NCI-H526 (cell line): ENCODE measurements around the gene OPRL1.

Source experiments
- DNase-seq, 2 experiments: peaks; one replicate each; lab custom pipeline; 2025; lab: John Stamatoyannopoulos, UW

The OPRL1 gene

GRCh38 chr20:64042054-64042781, 37.7 kb upstream of the OPRL1 start:
- DNase-seq = peak in 1 of 2 experiments; percentile 53

GRCh38 chr20:64043768-64044167, 36.1 kb upstream of the OPRL1 start:
- DNase-seq = no peak

GRCh38 chr20:64044484-64045247, 35.2 kb upstream of the OPRL1 start:
- DNase-seq = no peak

GRCh38 chr20:64045346-64046011, 34.4 kb upstream of the OPRL1 start:
- no peak for DNase-seq

DNA sequence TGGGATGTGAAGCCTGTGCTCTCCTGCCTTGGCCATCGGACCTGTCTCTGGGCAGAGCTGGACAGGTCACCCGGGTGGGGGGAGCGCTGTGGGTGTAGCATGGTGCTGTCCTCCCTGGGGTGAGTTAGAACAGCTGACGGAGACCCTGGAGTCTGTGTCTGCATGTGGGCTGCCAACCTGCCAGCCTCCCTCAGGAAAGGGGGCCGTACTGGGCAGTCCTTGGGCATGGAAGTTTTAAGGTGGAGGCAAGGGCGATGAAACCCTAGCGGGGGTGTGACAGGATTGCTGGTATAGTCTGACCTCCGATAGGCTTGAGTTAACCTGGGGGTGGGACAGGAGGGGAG, 32.9 kb upstream of the OPRL1 start:
- no peak for DNase-seq

GRCh38 chr20:64047968-64048401, 31.9 kb upstream of the OPRL1 start:
- DNase-seq = peak in 1 of 2 experiments; percentile 52

DNA sequence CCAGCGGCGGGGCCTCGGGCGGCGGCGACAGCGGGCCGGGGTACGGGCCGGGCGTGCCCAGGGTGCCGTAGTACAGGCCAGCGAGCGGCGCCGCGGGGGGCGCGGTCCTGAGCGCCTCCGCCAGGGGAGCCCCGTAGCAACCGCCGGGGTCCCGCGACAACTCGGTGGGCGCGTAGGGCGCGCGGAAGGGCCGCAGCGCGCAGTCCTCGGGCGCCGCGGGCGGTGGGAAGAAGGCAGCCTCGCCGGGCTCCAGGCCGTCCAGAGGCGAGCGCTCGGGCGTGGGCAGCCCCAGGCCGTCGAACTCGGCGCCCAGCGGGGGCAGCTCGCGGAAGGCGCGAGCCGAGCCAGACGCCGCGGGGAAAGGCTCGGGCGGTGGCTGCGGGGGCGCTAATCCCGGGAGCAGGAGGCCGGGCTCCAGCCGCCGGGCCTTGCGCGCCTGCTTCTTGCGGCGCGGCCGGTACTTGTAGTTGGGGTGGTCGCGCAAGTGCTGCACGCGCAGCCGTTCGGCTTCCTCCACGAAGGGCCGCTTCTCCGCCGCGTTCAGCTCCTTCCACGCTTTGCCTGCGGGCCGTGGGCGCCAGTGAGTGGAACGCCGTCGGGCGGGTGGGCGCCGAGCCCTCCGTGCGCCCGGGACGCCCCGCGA, 31.4 kb upstream of the OPRL1 start:
- no peak for DNase-seq

DNA sequence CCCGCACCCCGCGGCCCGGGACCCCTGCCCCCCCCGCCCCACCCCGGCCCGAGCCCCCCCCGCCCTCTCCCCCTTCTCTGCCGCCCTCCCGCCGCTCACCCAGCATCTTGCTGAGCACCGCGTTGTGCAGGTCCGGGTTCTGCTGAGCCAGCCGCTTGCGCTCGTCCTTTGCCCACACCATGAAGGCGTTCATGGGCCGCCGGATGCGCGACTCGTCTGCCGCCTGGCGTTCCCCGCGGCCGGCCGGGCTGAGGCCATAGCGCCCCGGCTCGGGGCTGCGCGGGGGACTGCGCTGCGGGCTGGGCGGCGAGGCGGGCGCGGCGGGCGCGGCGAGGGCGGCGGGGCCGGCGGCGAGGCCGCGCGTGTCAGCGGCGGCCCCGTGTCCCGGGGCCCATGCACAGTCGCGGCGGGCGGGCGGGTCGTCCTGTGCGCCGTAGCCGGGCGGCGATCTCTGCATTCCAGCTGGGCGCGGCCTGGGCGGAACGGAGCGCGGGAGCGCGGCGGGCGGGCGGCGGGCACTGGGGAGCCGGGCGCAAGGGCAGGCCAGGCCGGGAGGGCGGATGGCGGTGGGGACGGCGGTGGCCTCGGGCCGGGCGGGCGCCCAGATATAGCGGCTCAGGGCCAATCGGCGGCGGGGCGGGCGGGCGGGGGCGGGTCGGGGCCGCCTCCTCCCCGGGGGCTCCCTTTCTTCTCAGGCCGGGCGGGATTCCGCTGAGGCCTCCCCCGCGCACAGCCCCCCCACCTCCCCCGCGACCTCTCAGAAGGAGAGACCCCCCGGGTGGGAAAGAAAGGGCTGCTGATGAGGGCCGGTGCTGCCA, 30.6 kb upstream of the OPRL1 start, which contains the start of gene SOX18:
SOX18 (minus strand) TSS at position 580 of the 818 bp plus-strand sequence; CDS start at position 457, 123 bp downstream.
- peak in 1 of 2 experiments; percentile 77 for DNase-seq

DNA sequence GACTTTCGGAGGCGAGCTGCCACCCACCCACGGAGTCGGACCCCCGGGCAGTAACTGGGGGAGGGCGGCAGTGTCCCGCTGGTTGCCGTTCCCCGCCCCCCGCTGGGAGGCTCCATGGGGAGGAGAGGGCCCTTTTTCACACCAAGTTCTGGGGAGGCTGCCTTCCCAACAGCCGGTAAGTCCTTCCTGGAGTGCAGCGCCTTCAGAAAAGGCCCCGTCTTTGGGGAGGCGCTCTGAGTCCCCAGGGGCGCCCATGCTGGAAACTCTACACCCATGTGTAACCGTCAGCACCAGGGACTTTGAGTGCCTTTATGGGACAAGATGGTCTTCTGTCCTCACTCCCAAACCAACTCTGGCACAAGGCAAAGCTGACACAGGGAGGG, 30.0 kb upstream of the OPRL1 start:
- no peak for DNase-seq

GRCh38 chr20:64050261-64051032, 29.4 kb upstream of the OPRL1 start:
- DNase-seq = no peak

GRCh38 chr20:64051033-64051452, 28.8 kb upstream of the OPRL1 start:
- DNase-seq = no peak

GRCh38 chr20:64051561-64052325, 28.1 kb upstream of the OPRL1 start:
- DNase-seq = no peak

DNA sequence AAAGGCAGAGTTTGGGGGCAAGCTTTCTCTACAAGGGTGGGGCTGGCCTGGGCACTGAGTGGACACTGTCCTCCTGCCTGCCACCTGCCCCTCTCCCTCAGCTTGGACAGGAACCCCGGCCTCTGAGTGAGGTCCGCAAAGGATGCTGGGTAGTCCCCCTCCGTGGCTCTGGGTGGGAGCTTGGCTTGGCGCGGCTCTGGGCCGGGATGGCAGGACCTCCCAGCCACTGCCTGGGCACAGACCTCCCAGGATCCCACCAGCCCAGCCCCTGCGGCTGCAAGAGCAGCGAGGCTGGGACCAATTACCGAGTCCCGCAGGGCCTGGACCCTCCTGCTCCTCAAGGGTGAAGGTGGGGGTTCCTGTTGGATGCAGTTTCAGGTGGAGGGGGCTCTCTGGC, 27.6 kb upstream of the OPRL1 start:
- no peak for DNase-seq

DNA sequence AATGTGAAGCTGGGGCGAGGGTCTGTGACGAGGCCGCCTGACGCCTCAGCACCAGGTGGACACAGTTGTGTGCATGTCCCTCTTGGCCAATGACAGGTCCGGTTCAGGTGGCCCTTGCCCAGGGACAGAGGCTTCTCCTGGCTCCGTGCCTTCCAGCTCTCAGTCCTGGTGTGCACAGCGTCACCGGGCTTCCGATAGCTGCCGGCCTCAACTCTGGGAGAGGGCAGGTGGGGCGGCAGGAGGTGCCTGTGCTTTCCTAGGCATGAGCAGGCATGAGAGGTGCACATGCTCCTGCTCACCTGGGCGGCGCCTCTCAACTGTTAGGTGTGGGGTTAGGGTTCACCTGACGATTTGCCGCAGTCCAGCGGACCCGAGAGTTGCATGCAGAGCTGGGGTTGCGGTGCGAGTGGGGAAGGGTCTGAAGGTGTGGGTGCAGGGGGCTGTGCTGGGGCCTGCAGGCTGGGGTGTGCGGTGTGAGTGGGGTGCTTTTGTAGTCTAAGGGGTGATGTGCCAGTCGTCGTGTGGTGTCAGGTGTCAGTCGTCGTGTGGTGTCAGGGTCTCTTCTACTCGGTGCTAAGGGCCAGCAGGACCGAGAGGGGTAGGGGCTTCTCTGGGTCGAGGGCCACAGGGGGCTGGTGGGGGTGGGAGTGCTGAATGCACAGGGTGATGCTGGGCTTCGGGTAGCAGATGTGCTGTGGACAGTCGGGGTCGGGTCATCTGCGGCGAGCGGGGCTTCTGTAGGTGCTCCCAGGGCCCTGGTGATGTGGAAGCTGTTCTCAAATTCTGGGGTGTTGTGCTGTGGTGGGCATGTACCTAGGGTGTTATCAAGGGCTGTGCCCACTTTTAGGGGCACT, 26.7 kb upstream of the OPRL1 start:
- DNase-seq = no peak

DNA sequence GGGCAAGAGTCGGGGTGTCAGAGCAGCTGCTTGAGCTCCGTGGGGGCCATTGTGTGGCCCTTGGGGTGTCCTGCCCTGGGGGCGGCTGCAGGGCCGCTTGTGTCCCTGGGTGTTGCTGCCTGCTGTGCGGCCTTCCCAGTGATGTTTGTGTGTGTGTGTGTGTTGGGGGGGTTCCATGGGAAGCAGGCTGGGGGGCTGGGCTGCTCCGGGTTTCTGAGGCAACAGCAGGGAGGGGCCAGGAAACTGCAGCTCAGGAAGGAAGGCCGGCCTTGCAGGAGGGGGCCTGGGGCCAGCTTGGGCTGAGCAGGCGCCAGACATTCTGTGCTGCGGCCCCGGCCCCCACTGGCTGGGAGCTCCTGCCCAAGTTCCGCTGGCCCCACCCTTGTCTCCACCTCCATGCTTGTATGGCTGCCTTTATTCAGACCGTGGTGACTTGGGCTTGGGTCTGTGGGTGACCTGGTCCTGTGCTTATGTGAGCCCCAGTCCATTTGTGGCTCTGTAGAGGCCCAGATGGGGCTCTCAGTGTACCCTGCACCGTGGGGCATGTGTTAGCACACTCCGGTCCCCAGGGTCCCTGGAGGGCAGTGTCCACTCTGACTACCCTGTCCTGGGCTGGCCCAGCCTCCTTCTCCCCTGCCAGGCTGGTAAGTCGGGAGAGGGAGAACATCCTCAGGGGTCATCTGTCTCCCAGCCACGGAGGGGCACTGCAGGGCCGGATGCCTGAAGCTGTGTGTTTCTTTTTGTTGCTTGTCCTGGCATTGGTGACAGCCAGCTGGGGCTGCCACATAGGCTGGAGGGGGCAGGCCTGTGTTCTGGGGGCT, 25.8 kb upstream of the OPRL1 start:
- peak in 1 of 2 experiments; percentile 56 for DNase-seq

- no peak for DNase-seq
Observed at GRCh38 chr20:64055396-64055892, 24.4 kb upstream of the OPRL1 start.

- DNase-seq = no peak
Observed at GRCh38 chr20:64055893-64056638, 23.8 kb upstream of the OPRL1 start.
